NCI-H2196 treated with DMSO at 0.1 percent for 48 hours (cell line): ENCODE results near the gene THOP1.

ENCODE experiments used
- DNase-seq: peaks from one replicate; lab custom pipeline; 2025; ENCODE audit not compliant: unreplicated experiment; lab: John Stamatoyannopoulos, UW

The THOP1 gene

GRCh38 chr19:2802826-2803225 lies 17.5 kb downstream of the THOP1 start:
- no peak for DNase-seq

GRCh38 chr19:2803486-2804155 lies 18.3 kb downstream of the THOP1 start:
- no peak for DNase-seq

DNA sequence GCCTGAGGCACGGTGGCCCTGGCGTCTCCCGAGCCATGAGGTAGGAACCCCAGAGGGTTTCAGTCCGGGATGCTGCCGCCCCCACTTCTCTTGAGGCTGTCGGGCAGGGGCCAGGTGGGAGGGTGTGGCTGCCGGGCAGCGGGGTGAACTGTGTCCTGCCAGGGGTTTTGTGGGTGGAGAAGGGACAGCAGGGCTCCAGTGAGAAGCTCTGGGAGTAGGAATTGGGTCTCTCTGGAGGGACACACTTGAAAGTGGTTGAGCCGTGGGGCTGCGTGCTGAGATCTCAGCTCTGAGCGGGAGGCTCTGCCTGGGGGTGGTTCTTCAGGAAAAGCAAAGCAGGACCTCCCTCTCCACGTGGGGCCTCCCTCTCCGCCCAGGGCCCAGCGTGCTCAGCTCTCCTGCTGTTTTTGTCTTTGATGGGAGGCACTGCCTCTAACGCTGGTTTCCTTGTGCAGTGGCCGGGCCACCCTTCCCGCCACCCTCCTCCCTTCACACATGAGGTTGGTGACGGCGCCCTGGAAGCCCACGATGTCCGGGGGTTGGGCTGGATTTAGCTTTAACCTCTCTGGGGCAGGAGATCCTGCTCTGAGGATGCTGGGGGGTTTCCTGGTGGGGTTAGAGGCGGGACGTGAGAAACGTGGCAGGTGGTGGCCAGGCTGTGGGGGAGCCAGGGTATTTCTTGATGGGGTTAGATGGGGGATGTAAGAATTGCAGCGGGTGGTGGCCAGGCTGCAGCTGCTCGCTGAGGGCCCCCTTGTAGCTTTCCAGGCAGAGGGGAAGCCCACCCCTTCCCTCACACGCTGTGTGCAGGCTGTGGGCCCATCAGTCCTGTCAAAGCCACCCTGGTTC lies 19.1 kb downstream of the THOP1 start:
- no peak for DNase-seq

DNA sequence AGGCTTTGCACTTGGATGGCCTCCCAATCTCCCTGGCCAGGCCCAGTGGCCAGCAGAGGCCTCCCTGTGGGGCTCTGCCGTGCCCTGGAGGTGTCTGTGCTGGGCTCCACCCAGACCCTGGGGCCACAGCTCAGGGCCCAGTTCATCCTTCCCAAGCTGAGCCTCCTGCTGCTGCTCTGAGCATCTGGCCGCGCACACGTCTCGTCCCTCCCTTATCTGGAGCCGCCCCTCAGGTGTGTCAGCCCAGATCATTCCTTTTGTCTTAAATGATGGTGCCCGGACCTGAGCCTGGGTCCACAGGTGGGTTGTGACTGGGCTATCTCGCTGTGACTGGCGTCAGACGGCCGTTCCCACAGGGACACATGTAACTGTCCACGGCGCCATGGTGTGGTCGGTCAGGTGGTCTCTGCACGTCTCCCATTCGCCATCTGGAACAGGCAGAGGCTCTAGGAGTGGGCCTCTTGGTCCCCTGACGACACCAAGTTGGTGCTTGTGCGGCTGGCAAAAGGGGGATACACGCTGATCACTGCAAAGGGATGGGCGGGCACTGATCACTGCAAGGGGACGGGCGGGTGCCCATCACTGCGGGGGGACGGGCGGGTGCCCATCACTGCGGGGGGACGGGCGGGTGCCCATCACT lies 20.1 kb downstream of the THOP1 start:
- no peak for DNase-seq

DNA sequence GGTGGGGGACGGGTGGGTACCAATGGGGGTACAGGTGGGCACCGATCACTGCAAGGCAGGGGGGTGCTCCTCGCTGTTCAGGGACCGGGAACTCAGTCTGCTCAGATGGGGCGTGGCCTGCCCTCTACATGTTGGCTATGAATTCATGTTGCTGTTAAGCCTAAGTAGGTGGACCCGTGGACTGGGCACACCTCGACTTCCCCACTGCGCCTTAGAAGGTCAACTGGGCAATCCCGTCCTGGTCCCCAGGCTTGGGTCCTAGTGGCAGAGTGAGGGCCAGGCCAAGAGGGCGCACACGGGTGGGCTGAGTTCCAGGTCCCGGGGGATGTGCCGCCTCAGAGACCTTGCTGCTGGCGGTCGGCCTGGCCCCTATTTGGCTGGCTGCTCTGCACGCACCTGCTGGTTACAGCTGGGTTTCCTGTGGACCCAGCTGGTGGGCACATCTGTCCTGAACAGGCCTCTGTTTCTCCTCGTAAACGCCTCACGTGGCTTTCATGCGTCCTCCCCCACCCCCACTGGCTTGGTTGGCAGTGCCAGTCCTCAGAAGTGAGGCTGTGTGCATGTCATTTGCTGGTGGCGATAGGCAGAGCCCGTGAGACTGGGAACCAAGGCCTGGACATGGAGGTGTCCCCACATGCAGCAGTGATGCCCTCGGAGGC lies 20.8 kb downstream of the THOP1 start:
- no peak for DNase-seq

GRCh38 chr19:2806736-2807378 lies 21.6 kb downstream of the THOP1 start:
- DNase-seq, result no peak

GRCh38 chr19:2807379-2808128 lies 22.3 kb downstream of the THOP1 start:
- DNase-seq, result no peak

GRCh38 chr19:2808129-2808941 lies 23.0 kb downstream of the THOP1 start:
- no peak for DNase-seq

GRCh38 chr19:2809387-2810140 lies 24.3 kb downstream of the THOP1 start:
- no peak for DNase-seq

DNA sequence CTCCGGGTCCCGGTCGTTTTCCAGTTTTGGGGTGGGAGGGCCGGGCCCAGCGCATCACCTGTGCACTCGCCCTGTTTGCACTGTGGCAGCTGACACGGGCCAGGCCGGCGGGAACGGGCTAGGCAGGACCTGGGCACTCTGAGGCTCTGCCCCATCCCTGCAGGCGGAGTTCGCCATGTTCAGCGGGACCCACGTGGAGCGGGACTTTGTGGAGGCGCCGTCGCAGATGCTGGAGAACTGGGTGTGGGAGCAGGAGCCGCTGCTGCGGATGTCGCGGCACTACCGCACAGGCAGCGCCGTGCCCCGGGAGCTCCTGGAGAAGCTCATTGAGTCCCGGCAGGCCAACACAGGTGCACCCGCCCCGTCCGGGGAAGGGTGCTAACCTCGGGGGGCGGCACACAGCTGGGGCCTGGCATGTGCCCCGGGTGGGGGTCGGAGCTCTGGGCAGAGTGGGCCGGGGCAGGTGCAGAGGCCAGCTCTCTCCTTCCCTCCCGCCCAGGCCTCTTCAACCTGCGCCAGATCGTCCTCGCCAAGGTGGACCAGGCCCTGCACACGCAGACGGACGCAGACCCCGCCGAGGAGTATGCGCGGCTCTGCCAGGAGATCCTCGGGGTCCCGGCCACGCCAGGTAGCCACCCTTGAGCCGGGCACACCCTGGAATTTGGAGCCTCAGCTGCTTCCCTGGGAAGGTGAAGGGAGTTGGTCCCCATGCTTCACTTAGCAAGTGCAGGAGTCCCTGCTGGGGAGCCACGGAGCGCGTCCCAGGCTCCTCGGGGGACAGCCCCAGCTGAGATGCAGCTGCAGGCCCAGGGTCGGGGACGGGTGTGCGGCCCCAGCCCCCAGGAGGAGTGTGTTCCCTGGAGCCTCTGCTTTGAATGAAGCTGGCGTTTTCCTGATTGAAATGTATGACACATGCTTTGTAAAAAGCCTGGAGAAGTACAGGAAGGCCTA lies 25.1 kb downstream of the THOP1 start:
- no peak for DNase-seq

DNA sequence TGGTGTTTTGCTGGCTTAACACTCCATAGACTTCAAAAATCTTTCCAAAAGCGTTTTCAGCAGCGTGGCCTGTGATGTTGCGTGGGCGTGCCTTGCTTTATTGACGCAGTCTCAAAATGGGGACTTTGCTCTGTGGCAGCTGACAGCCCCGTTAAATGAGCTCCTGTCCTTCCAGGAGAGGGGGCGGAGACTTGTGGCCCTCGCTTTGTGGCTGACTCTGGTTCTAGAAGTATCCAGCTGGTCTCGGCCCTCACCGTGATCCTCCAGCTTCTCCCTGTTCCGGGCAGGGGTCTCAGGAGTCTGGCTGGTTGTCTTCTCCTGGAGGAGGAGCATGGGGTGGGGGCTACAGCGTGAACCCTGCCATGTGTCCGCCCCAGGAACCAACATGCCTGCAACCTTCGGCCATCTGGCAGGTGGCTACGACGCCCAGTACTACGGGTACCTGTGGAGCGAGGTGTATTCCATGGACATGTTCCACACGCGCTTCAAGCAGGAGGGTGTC lies 26.0 kb downstream of the THOP1 start:
- DNase-seq, result no peak

DNA sequence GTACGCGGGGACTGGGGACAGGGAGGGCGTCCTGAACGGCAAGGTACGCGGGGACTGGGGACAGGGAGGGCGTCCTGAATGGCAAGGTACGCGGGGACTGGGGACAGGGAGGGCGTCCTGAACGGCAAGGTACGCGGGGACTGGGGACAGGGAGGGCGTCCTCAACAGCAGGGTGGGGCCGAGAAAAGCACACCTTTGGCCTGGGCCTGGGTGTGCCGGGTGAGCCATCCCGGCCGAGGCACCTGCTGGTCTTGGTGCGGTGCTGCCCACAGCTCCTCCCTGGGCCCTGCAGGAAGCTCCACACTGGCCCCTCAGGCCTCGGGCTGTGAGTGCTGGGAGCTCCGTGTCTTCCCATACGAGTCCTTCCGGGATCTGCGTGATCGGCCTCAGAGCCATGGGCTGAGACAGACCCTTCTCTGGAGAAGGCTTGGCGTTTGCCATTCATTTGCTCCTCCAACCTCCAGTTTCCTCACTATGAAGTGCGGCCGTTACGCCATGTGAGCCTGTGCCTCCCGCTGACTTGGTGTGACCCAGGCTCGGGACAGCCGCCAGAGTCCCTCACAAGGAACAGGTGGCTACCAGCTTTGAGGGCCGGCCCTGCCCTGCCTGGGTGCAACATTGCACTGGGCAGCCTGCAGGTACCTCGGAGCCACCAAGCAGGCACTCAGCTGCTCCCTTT lies 26.6 kb downstream of the THOP1 start:
- DNase-seq, result no peak

- no peak for DNase-seq
Measured at GRCh38 chr19:2812414-2813234, 27.3 kb downstream of the THOP1 start.

DNA sequence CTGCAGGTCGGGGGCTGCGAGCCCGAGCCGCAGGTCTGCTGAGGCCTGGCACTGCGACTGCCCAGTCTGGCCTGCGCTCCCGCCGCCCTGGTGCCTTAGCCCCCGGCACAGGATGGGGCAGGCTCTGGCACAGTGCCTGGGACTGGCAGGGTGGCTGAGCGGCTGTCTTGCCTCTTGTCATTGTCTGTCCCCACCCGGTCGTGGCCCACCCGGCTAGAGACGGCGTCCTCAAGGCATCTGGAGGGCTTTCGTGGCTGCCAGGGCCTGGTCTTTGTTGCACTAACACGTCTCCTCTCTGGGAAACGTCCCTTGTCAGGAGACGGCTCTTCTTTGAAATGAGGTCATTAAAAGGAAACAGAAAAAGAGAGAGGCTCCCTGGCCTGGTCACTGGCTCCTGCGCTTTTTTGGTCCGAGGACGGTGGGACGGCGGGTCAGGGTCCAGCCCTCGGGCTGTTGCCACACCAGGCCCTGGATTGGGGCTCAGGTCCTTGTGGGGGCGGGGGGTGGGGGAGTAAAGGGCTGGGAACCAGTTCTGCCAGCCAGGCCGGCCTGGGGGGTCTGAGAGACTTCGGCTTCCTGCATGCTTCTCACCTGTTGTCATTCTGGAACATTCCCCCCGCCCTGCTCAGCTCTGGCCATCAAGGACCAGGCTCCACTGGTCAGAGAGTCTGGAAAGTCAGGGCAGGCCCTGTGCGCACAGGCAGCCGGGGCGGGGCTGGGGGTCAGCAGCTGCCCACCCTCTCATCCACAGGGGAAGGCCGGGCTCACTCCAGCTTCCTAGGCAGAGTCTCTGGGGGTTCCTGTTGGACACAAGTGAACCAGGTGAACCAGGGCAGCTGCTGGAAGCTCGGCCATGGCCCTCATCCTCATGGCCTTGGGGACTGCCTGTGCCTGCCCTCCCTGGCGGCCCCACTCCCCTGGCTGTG lies 28.2 kb downstream of the THOP1 start:
- no peak for DNase-seq

GRCh38 chr19:2814426-2814825 lies 29.1 kb downstream of the THOP1 start:
- no peak for DNase-seq
